HG02588 (cell line): Measurements from ENCODE around the gene ZNF680.
"Not testable (repeated sequence)": the region's sequence is repeated elsewhere in the genome, so short reads cannot be mapped to it uniquely, and the experiment has no call there.

Source experiments
- ATAC-seq: cut with Tn5 transposase; IDR thresholded peaks from one replicate; pipeline ENCODE4 v1.9.1; 2021; ENCODE audit warnings: mild to moderate bottlenecking, moderate library complexity; ENCODE audit not compliant: unreplicated experiment

ZNF680 gene

GRCh38 chr7:64562626-64563278 is at the start of gene ZNF680:
TSS of gene ZNF680 (minus strand) at chr7:64563071. CDS start at chr7:64562954, 117 bp downstream.
- peak; percentile 99 for ATAC-seq

DNA sequence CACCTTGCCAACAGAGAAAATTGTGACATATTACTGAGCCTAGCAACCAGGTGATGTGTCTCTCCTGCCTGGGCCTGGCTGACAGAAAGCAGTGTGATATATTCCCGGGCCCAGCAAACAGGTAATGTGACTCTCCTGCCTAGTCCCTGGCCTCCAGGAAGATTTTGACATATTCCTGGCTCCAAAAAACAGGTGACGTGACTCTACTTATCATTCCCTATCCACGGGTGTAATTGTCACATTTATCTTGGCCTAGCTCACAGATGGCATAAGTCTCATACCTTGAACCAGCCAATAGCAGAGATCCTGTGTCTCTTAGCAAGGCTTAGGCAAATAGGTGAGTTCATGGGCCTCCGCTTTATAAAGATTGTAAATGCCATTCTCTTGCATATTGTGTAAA is 49.6 kb upstream of the ZNF680 start:
- ATAC-seq = no peak

- no peak for ATAC-seq
These were observed 48.8 kb upstream of the ZNF680 start for GRCh38 chr7:64611717-64612116.

GRCh38 chr7:64610997-64611396 is 48.1 kb upstream of the ZNF680 start:
- ATAC-seq = no peak

- no peak for ATAC-seq
These were observed 45.4 kb upstream of the ZNF680 start for GRCh38 chr7:64608116-64608910.

GRCh38 chr7:64606385-64606784 is 43.5 kb upstream of the ZNF680 start:
- no peak for ATAC-seq

DNA sequence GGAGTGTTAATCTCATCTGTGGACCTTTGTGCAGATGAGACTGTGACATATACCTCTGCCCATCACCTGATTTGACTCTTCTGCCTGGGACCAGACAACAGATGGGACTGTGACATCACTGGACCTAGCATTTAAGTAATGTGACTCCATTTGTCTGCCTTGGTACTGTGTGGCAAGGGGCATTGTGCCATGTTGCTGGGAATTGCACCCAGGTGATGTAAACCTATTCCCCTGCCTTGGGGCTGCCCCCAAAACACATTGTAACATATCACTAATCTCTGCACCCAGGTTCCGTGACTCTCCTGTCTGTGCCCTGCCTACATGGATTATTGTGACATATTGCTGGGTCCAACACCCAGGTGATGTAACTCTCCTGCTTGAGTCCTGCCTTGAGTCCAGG is 40.4 kb upstream of the ZNF680 start:
- ATAC-seq = no peak

DNA sequence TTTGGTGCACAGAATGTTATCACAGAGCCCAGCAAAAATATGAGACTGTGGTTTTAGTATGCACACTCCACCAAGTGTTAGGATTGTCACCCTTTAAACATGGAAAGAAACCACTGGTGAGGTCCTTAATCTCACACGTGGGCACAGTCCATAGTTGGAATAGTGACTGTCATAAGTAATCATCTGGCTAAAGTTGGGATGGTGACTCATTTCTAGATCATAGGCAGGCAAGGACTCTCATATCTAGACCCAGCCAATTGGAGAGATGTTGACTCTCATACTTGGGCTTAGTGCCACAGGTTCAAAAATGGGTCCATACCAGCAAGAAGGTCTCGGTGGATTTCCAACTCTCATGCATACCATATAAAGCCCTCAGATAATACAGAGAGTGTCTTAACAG is 39.6 kb upstream of the ZNF680 start:
- no peak for ATAC-seq

- ATAC-seq = no peak
These were observed 39.2 kb upstream of the ZNF680 start for GRCh38 chr7:64602086-64602485.

GRCh38 chr7:64599359-64599758 is 36.5 kb upstream of the ZNF680 start:
- ATAC-seq = no peak

DNA sequence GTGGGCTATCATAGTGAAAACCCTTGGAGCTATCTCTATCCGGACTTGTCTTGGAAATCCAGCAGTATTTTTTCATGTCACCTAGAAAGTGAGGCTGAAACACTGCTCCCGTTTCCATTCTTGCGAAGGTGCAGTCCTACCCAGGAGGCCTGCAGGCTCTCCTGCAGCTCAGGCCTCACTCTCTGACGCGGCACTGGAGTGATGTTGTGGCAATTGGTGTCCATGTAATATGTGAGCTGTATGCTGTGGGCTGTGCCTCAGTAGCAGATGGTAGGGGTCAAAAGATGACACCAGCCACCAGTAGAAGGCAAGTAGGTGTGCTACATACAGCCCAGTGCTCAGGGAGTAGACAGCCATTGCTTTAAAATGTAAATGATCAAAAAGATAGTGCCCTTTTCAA is 28.1 kb upstream of the ZNF680 start:
- ATAC-seq = no peak

DNA sequence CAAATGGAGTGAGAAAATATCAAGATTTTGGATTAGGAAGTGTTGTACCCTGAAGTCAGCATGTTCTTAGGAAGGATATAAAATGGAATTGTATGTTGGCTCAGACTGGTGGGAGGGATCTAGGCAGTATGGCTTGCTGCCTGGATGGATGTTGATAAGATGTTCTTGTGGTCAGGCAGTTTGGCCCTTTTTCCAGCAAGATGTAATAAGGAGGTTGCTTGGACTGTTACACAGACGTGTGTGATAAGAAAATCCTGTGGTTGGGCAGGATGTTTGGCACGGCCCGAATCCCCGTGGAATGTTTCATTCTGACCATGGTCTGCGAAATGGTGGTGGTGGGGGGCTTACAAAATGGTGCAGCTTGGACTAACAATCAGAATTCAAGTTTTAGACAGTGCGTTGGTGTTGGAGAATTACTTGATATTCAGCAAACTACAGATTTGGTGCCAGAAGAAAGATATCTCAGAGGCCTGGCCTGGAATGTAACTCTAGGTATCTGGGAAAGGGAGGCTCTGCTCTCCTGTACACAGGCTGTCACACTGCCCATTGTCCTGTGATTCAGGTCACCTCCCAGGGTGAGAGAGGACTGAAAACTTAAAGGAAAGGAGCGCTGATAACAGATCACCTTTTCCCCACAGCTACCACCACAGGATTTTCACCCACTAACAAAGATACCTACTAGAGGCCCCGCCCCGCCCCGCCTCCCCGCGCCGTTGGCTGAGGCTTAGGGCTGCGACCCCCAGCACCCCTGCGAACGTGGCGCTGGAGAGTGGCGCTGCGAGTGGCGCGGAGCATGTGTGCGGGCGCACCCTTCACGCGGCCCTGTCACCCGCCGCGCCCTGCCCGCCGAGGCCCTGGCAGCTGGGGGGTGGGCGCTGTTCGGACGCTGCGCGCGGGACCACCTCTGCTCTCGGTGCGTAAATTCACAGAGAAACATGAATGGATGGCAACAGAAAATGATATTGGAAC is 19.3 kb upstream of the ZNF680 start:
- no peak for ATAC-seq

DNA sequence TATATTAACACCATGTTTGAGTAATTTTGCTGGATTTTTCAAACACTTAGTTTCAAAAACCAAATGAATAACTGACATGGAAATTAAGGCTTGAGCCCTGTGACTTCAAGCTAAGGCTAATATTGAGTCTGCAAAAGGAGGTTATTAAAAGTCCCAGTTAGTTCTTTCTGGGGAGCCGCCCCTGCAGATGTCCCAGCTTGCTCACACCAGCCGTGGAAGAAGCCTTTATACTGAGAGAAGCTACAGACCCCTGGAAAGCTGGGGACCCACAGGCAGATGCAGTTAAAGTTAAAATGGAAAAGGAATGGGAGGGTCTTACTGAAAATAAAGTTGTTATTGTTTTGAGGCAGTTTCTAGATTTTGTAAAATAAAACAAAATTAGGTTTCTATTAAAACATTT is 18.5 kb upstream of the ZNF680 start:
- ATAC-seq = no peak

GRCh38 chr7:64574540-64575099 is 11.7 kb upstream of the ZNF680 start:
- no peak for ATAC-seq

DNA sequence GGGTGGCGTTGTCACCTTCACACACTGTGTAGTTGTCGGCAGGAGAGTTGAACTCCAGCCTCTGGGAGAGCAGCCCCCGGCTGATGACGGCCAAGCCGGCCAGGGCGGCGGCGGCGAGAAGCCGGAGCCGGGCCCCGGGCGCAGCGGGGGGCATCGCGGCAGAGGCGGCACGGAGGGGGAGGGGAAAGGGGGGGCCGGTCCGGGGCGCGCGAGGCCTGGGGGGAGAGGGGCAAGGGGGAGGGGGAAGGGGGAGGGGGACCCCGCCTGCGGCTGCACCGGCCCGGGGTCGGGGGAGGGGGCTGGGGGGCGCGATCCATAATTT is 7.4 kb upstream of the ZNF680 start:
- not testable (repeated sequence) for ATAC-seq

DNA sequence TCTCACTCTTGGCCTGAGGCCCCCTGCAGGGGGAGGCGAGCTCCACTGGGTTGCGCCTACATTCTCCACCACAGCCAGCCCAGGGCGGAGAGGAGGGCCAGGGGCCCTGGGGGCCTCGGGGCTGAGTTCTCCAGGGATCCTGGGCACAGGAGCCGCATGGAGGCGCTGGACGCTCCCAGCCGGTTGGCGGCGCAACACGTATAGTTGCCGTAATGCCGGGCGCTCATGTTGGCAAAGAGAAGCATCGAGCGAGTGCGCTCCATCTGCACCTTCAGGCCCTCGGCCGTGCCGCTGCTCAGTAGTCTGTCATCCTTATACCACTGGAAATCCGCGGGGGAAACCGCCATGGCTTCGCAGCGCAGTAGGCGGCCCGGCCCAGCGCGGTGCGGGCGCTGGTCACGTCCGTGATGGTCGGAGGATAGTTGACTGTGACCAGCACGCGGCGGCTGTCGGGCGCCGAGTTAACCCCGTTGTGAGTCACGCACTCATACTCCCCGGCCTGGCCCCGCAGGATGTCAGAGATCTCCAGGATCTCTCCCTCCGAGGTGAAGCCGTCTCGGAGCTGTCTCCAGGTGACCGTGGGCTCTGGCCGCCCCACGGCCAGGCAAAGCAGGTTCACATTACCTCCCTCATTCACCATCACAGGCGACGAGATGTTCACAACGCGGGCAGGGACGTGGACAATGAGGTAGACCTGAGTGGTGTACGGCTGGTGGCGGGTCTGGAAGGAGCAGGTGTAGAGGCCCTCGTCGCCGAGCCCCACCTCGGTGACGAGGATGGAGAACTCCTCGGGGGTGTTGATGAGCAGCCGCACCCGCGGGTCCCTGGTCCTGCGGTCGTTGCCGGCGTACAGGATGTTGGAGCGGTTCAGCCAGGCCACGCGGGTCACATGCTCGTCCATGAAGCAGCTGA is 6.8 kb upstream of the ZNF680 start:
- ATAC-seq = not testable (repeated sequence)

- no peak for ATAC-seq
These were observed 630 bp downstream of the ZNF680 start for GRCh38 chr7:64562256-64562625.

GRCh38 chr7:64559206-64559605 is 3.7 kb downstream of the ZNF680 start:
- ATAC-seq = no peak

DNA sequence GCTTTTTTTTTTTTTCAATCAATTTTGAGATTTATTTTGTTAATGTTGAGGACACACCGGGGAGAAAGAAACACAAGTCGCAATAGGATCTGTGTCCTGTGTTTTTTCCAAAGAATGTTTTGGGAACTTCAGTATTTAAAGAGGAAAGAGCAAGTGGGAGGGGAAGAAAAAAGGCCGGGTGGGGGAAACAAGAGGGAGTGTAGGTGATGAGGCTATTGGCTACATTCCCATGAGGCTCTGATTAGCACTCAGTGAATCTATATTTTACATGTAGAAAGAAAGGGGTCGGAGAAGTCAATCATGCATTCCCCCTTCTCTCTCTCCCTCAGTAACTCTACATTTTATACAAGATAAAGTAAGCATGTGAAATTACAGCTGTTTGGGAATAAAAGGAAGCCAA is 4.1 kb downstream of the ZNF680 start:
- ATAC-seq = no peak

GRCh38 chr7:64558323-64558705 is 4.6 kb downstream of the ZNF680 start:
- ATAC-seq = no peak
